Activated B cell treated with CpG ODN at 0.5 μM for 24 hours (primary cell): Measurements from ENCODE around the gene ATRNL1. TPM values are rescaled to one million over a fixed set of nuclear protein-coding genes. Genes with fewer than 3 reads are reported as not detected.

ENCODE experiments used
- ATAC-seq: fragments of 200-7000 bp; cut with Tn5 transposase; one replicate; pipeline ENCODE4 v1.10.0; 2021; ENCODE audit warnings: low read depth, mild to moderate bottlenecking, moderate library complexity
- CTCF ChIA-PET: fragments of 350-600 bp; sonication (Branson Sonifier 250); formaldehyde crosslinking; loops from one replicate; lab custom pipeline; 2021; ENCODE audit warnings: antibody characterized with exemption; lab: Charles Lee
- POLR2A ChIA-PET: fragments of 350-600 bp; sonication (Branson Sonifier 250); formaldehyde crosslinking; loops from one replicate; lab custom pipeline; 2021; ENCODE audit warnings: antibody characterized with exemption; lab: Charles Lee
- DNase-seq: peaks from one replicate; pipeline ENCODE4 v3.0.0; 2022
- H3K27ac Mint-ChIP-seq: one replicate; pipeline ENCODE4 v1.8.0; 2020; ENCODE audit warnings: mixed read lengths
- H3K27me3 Mint-ChIP-seq: one replicate; pipeline ENCODE4 v1.8.0; 2021; ENCODE audit warnings: mixed read lengths
- H3K36me3 Mint-ChIP-seq: one replicate; pipeline ENCODE4 v1.8.0; 2021; ENCODE audit warnings: low read depth, mixed read lengths
- H3K4me1 Mint-ChIP-seq: one replicate; pipeline ENCODE4 v1.8.0; 2021; ENCODE audit warnings: mixed read lengths
- H3K4me3 Mint-ChIP-seq: one replicate; pipeline ENCODE4 v1.8.0; 2020; ENCODE audit warnings: mild to moderate bottlenecking, mixed read lengths
- H3K9me3 Mint-ChIP-seq: one replicate; pipeline ENCODE4 v1.8.0; 2020; ENCODE audit warnings: mixed read lengths
- intact Hi-C: fragments of 100-400 bp; cut with micrococcal nuclease; formaldehyde crosslinking; loops from one replicate; pipeline ENCODE4 v1.15.1; 2024
- total RNA-seq: library from RNA; stranded (reverse); gene quantifications from 2 replicates; pipeline ENCODE4 v1.2.3, GENCODE V29; 2022
- TF ChIP-seq, protein P1 (sequence below): fragments of 200-600 bp; IDR thresholded peaks from one replicate; pipeline ENCODE4 v1.8.0; 2022; ENCODE audit warnings: antibody characterized with exemption, mild to moderate bottlenecking

Gene ATRNL1
- total RNA-seq, 1 donor from 2014 or later: 1.2 TPM

- intact Hi-C loops: no loop called here
- Mint-ChIP-seq H3K4me1 (no peaks in the 10 kb centered on the region), H3K4me3 (no peak overlapping the region), H3K36me3 (no peaks in the 10 kb centered on the region), H3K27me3 (no peaks in the 10 kb centered on the region), H3K9me3 (no peaks in the 10 kb centered on the region), H3K27ac (no peak overlapping the region)
- ChIA-PET POLR2A (no interaction called here), CTCF (no interaction called here)
- ATAC-seq (no peak), DNase-seq (no peak)
- TF ChIP-seq, protein P1, sequence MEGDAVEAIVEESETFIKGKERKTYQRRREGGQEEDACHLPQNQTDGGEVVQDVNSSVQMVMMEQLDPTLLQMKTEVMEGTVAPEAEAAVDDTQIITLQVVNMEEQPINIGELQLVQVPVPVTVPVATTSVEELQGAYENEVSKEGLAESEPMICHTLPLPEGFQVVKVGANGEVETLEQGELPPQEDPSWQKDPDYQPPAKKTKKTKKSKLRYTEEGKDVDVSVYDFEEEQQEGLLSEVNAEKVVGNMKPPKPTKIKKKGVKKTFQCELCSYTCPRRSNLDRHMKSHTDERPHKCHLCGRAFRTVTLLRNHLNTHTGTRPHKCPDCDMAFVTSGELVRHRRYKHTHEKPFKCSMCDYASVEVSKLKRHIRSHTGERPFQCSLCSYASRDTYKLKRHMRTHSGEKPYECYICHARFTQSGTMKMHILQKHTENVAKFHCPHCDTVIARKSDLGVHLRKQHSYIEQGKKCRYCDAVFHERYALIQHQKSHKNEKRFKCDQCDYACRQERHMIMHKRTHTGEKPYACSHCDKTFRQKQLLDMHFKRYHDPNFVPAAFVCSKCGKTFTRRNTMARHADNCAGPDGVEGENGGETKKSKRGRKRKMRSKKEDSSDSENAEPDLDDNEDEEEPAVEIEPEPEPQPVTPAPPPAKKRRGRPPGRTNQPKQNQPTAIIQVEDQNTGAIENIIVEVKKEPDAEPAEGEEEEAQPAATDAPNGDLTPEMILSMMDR: no peak
Measured at GRCh38 chr10:115845921-115846320, 752.8 kb downstream of the ATRNL1 start.

GRCh38 chr10:115846528-115846927 lies 753.4 kb downstream of the ATRNL1 start:
- H3K36me3 Mint-ChIP-seq: no peaks in the 10 kb centered on the region
- H3K9me3 Mint-ChIP-seq: no peaks in the 10 kb centered on the region
- ChIA-PET POLR2A (no interaction called here), CTCF (no interaction called here)
- DNase-seq (no peak), ATAC-seq (no peak)
- H3K4me3 Mint-ChIP-seq: no peak overlapping the region
- no peak overlapping the region for H3K27ac Mint-ChIP-seq
- H3K4me1 Mint-ChIP-seq: no peaks in the 10 kb centered on the region
- H3K27me3 Mint-ChIP-seq: no peaks in the 10 kb centered on the region
- TF ChIP-seq, protein P1: no peak
- intact Hi-C loops: no loop called here

- no peak overlapping the region for H3K4me3 Mint-ChIP-seq
- no peaks in the 10 kb centered on the region for H3K27me3 Mint-ChIP-seq
- ChIA-PET POLR2A (no interaction called here), CTCF (no interaction called here)
- intact Hi-C loops: no loop called here
- TF ChIP-seq, protein P1: no peak
- H3K9me3 Mint-ChIP-seq: no peaks in the 10 kb centered on the region
- no peaks in the 10 kb centered on the region for H3K36me3 Mint-ChIP-seq
- ATAC-seq (no peak), DNase-seq (no peak)
- H3K27ac Mint-ChIP-seq: no peak overlapping the region
- no peaks in the 10 kb centered on the region for H3K4me1 Mint-ChIP-seq
Measured at GRCh38 chr10:115849197-115849596, 756.0 kb downstream of the ATRNL1 start.

GRCh38 chr10:115850666-115851065 lies 757.5 kb downstream of the ATRNL1 start:
- H3K9me3 Mint-ChIP-seq: no peaks in the 10 kb centered on the region
- H3K36me3 Mint-ChIP-seq: no peaks in the 10 kb centered on the region
- DNase-seq (no peak), ATAC-seq (no peak)
- ChIA-PET CTCF (no interaction called here), POLR2A (no interaction called here)
- H3K27me3 Mint-ChIP-seq: no peaks in the 10 kb centered on the region
- intact Hi-C loops: loop anchor here (1.0 kb wide), 1 partner anchor 14 kb away; no protein-coding TSS in a partner anchor
- TF ChIP-seq, protein P1: no peak
- H3K4me3 Mint-ChIP-seq: no peak overlapping the region
- H3K4me1 Mint-ChIP-seq: no peaks in the 10 kb centered on the region
- no peak overlapping the region for H3K27ac Mint-ChIP-seq

- no peaks in the 10 kb centered on the region for H3K4me1 Mint-ChIP-seq
- H3K4me3 Mint-ChIP-seq: no peak overlapping the region
- ChIA-PET POLR2A (no interaction called here), CTCF (no interaction called here)
- TF ChIP-seq, protein P1: no peak
- H3K36me3 Mint-ChIP-seq: no peaks in the 10 kb centered on the region
- no peak for ATAC-seq
- no peak overlapping the region for H3K27ac Mint-ChIP-seq
- intact Hi-C loops: no loop called here
- no peaks in the 10 kb centered on the region for H3K9me3 Mint-ChIP-seq
- DNase-seq: no peak
- no peaks in the 10 kb centered on the region for H3K27me3 Mint-ChIP-seq
Measured at GRCh38 chr10:115851695-115852094, 758.5 kb downstream of the ATRNL1 start.
